IPS DF 19.7 (cell line): ENCODE measurements around the gene ARID4B.
A peak's percentile ranks its signal among the peaks of the same experiment; 100 is the strongest.
"Not testable (repeated sequence)": the region's sequence is repeated elsewhere in the genome, so short reads cannot be mapped to it uniquely, and the experiment has no call there.

Experiments
- DNase-seq: peaks from one replicate; pipeline ENCODE4 v3.0.0-alpha.2; 2013; ENCODE audit warnings: low read depth, low spot score

ARID4B gene, protein sequence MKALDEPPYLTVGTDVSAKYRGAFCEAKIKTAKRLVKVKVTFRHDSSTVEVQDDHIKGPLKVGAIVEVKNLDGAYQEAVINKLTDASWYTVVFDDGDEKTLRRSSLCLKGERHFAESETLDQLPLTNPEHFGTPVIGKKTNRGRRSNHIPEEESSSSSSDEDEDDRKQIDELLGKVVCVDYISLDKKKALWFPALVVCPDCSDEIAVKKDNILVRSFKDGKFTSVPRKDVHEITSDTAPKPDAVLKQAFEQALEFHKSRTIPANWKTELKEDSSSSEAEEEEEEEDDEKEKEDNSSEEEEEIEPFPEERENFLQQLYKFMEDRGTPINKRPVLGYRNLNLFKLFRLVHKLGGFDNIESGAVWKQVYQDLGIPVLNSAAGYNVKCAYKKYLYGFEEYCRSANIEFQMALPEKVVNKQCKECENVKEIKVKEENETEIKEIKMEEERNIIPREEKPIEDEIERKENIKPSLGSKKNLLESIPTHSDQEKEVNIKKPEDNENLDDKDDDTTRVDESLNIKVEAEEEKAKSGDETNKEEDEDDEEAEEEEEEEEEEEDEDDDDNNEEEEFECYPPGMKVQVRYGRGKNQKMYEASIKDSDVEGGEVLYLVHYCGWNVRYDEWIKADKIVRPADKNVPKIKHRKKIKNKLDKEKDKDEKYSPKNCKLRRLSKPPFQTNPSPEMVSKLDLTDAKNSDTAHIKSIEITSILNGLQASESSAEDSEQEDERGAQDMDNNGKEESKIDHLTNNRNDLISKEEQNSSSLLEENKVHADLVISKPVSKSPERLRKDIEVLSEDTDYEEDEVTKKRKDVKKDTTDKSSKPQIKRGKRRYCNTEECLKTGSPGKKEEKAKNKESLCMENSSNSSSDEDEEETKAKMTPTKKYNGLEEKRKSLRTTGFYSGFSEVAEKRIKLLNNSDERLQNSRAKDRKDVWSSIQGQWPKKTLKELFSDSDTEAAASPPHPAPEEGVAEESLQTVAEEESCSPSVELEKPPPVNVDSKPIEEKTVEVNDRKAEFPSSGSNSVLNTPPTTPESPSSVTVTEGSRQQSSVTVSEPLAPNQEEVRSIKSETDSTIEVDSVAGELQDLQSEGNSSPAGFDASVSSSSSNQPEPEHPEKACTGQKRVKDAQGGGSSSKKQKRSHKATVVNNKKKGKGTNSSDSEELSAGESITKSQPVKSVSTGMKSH (N-terminal part only)

DNA sequence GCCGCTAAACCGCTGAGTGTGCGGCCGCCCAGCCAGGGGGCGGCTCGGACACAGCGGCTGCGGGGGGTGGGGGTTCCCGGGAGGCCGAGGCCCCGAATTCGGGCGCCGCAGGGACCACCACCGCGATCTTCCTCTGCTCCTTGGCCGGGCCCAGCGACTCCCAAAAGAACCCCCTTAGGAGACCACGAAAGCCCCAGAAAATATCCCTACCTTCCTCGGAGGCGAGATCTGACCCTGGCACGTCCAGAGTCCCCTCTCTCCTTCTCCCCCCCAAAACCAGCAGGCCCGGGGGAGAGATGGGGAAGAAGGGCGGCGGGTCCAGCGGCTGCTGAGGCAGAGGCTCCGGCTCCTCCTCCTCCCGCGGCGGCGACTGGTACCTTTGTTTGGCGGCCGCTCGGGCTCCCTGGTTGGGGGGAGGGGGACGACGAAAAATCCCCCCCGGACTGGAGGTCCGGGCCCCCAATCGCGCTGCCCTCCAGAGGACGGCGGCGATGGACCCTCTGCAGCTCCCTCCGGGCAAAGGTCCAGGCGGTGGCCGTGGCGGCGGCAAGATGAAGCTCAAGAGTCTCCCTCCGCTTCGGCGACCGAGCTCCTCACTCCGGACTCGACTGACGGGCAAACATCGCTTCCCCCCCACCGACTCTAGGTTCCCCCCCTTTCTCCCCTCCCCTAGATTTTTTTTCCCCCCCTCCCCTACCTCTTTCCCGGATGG lies at the start of gene ARID4B:
Gene ARID4B (minus strand): TSS at position 621 of the 712 bp plus-strand sequence. CDS start 1,260 bp downstream, outside the sequence.
- DNase-seq: no peak

DNA sequence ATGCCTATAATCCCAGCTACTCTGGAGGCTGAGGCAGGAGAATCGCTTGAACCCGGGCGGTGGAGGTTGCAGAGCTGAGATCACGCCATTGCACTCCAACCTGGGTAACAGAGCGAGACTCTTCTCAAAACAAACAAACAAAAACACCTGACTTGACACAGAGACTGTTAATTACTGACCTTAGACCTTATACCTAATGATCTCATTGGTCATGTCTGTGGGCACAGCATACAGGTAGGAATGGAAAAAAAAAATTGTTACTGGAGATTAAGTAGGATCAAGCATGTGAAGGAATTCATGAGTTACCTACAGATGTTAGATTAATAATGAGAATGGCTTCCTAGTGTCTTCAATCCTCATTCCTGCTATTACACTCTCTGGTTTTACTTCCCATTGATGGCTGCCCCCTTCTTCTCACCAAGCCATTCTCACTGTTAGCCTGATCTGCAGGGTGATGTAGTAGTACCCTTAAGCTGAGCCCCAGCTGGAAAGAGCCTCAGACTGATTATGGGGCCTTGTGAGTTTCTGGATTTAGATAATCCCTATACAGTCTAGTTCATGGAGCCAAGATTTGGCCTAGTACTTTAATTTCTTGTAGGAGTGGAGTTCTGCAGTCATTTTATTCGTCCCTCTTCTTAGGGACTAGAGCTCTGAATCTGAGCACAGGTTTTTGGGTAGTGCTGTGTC lies 48.1 kb upstream of the ARID4B start:
- no peak for DNase-seq

- DNase-seq: no peak
These were observed 41.8 kb upstream of the ARID4B start for GRCh38 chr1:235369802-235370201.

DNA sequence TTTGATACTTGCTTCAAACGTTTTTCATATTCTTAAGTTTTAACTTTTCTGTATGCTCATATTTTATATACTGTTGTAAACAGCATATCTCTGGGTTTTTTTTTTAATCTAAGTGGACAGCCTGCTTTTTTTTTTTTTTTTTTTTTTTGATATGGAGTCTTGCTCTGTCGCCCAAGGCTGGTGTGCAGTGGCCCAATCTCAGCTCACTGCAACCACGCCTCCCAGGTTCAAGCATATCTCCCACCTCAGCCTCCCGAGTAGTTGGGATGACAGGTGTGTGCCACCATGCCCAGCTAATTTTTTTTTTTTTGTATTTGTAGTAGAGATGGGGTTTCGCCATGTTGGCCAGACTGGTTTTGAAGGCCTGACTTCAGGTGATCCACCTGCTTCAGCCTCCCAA lies 40.4 kb upstream of the ARID4B start:
- no peak for DNase-seq

DNA sequence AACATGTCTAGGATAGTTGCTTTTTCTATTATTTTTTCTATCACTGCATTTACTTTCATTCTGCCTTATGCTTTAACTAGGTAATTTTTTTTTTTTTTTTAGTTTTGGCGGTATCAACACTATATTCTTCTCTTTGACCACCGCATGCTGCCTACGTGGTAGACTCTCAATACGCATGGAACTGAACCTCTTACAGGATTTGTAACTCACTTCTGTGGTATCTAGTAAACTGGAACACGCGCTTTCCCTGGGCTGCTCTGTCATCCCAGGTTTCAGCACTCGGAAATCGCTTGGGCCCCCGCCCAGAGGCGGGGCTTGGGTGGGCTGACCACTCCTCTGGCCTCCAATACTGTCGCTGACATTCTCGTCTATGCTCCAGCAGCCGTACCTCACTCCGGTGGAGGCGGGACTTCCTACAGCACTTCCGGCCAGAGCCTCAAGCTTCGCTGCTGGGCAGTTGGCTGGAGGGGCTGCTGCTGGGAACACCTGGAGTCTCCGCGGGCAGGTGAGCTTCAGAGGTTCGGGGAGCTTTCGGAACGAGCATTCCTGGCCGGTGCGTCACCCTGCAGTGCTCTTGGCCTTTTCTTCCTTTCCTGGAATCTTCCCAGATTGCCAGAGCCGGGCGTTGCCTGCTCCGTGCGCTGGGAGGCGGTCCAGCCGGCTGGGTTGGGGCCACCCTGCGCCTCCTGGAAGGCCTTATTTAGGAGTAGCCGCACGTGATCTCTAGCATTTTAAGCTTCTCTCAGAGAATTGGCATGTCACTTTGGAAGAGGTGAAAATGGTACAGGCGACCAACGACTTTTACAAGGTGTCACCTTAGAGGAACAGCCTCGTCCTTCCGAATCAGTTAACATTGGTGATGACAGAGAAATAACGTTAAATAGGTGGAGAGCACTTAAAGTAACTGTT lies 39.3 kb upstream of the ARID4B start, which contains the start of gene TBCE:
Gene TBCE (plus strand): TSS at position 428 of the 909 bp plus-strand sequence. CDS start 12,623 bp downstream, outside the sequence.
- peak; percentile 98 for DNase-seq

DNA sequence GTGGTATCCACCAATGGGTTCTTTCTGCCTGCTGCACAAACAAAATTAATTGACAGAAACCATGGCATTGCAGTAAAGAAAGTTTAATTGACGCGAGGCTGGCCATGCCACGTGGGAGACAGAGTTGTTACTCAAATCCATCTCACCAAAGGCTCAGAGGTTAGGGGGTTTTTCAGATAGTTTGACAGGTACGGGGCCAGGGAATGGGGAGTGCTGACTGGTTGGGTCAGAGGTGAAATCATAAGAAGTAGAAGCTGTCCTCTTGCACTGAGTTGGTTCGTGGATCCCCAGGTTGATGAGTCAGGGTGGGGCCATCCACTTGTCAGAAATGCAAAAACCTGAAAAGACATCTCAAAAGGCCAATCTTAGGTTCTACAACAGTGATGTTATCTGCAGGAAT lies 38.3 kb upstream of the ARID4B start:
- DNase-seq: no peak

DNA sequence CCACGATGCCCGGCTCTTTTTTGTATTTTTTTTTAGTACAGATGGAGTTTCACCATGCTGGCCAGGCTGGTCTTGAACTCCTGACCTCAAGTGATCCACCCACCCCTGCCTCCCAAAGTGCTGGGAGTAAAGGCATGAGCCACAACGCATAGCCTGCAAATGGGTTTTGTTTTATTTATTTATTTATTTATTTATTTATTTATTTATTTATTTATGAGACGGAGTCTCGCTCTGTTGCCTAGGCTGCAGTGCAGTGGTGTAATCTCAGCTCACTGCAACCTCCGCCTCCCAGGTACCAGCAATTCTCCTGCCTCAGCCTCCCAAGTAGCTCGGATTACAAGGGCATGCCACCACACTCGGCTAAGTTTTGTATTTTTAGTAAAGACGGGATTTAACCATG lies 36.2 kb upstream of the ARID4B start:
- not testable (repeated sequence) for DNase-seq

GRCh38 chr1:235358899-235359298 lies 30.9 kb upstream of the ARID4B start:
- no peak for DNase-seq

DNA sequence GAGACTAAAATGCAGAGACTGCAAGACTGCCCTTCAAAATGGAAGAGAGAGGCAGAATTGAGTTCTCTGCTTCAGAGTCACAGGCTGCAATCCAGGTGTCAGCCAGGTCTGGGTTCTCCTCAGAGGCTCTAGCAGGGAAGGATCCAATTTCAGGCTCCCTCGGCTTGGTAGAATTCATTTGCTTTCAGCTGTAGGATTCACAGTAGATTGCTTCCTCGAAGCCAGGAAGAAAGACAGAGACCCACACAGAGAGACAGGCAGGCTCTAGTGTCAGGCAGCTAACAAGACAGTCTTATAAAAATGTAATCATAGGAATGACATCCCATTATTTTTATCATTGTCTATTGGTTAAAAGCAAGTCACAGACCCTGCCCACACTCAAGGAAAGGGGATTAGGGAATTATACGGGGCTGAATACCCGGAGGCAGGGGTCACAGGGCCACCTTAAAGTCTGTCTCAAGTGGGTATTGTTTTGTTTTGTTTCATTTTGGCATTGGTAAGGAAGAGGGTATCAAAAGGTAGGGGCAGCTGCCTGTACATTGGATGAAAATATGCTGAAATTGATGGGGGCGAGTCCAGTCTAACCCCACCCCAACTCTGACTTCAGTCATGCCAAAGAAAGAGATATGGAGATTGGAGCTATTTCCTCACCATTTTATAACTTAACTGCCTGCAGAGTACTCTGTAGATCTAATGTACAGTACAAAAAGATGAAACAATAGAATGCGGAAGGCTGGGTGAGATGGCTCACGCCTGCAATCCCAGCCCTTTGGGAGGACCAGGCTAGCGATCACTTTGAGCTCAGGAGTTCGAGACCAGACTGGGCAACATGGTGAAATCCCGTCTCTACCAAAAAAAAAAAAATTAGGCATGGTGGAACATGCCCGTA lies 29.8 kb upstream of the ARID4B start:
- DNase-seq: peak; percentile 48

DNA sequence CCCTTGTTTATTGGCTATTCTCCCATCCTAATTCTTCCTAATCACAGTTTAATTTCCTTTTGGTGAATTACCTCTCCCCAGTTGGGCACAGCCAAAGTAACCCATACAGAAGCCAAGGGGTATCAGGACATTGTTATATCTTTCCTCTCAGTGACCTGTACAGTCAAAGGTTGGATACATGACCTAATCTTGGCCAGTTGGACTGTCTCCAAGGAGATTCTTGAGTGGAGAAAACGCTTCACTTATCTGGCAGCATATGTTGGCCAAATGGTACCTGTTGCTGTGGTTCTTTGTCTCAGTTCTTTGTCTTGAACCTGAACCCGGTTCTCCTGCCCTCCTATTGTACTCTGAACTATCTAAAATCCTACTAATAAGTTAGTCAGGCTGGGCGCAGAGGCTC lies 23.9 kb upstream of the ARID4B start:
- no peak for DNase-seq

DNA sequence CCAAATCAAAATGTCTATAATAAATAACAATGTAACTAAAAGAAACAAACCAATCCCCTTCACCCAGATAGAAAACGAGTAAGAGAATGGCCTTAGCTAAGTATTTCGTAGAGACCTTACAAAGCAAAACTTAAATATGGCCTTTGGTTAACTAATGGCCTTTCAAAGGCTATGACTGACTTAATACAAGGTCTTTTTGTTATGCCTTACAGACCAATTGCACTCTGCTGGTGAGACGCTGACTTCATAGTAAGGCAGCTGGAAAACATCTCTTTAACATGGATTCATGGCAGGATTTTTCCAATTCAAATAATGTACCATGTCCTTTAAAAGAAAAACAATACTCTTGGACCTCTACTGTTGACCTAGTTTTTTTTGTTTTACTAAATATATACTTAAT lies 23.5 kb upstream of the ARID4B start:
- no peak for DNase-seq

GRCh38 chr1:235343726-235344125 lies 15.7 kb upstream of the ARID4B start:
- DNase-seq: no peak

- no peak for DNase-seq
These were observed 14.5 kb upstream of the ARID4B start for GRCh38 chr1:235342471-235342870.

GRCh38 chr1:235342039-235342438 lies 14.1 kb upstream of the ARID4B start:
- no peak for DNase-seq

GRCh38 chr1:235341334-235341733 lies 13.4 kb upstream of the ARID4B start:
- no peak for DNase-seq

DNA sequence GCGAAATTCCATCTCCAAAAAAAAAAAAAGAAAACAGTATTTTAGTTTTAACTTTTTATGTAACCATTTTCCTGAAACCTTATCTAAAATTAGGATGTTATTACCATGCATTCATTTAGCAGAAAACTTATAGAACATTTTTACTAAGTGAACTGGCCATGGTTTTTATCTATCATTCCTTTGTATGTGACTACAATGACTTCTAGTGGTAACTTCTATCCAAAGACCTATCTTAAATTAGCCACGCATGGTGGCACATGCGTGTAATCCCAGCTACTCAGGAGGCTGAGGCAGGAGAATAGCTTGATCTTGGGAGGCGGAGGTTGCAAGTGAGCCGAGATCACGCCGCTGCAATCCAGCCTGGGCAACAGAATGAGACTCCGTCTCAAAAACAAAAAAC lies 11.8 kb upstream of the ARID4B start:
- no peak for DNase-seq

DNA sequence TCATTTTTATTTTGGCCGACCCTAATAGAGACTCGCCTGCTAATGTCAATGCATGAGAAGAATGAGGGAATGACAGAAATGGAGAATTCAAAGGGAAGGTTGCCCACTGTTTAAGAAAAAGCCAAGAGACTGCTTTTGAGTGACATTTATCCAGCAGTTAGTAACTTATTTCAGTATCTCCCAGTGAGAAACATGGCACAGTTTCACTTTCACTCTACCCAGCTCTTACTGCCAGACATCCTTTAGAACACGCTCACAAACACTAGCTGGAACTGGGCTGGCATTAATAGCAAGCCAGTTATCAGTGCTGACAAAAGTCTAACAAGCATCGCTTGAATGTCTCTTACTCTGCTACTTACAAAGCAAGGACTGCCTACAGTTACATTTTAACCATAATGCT lies 8.9 kb upstream of the ARID4B start:
- DNase-seq: no peak

DNA sequence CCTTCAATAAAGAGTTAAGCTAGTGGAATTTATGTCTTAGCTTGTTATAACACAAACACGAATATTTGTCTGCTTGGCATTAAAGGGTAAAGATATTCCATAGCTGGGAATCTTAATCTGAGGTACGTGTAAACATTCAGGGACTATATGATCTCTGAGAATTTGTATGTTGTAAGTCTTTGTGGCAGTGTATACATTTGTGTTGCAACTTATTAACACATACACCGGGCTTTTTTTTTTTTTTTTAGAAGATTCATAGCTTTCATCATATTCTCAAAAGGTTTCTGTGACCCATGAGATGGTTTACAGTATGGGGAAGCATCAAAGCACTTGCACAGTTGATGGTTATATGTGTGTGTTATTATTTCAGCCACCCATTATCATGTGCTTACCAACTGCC lies 3.4 kb upstream of the ARID4B start:
- DNase-seq: no peak

DNA sequence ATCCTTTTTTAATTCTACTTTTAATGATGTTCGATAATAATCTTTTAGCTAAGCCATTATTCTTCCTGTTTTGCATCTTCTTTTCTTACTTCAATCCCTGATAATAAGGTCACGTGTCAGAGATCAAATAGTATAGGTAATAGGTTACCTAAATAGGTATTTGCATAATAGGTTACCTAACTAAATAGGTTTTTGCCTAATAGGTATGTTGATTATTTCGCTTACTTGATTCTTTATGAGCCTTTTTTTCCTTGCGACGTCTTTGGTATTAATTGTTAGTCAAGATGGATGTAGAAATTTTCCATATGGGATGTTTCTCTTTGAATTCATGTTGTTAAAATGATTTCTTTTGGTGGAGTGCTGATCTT lies 2.9 kb upstream of the ARID4B start:
- no peak for DNase-seq
